GM19395 (cell line): ENCODE data around the gene FXYD4.

Source experiments
- ATAC-seq: cut with Tn5 transposase; IDR thresholded peaks from one replicate; pipeline ENCODE4 v1.9.1; 2021; ENCODE audit warnings: mild to moderate bottlenecking, moderate library complexity; ENCODE audit not compliant: unreplicated experiment

FXYD4 gene

DNA sequence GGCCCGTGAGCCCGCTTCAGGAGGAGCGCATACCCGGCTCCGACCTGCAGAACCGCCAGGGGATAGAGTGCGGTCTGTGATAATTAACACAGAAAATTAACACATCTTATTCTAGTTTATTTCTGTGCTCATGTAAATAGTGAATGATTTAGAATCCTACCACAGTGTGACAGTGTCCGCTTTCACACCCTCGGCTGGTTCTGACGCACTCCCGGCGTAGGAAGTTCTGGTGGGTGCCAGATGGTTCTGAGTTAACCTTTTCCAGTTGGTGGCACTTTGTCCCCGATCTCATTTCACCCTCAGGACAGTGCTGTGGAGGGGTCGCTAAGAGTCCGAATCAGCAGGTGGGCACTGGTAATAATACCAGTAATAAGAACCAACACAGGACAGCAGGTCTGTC is 28.3 kb upstream of the FXYD4 start:
- no peak for ATAC-seq

DNA sequence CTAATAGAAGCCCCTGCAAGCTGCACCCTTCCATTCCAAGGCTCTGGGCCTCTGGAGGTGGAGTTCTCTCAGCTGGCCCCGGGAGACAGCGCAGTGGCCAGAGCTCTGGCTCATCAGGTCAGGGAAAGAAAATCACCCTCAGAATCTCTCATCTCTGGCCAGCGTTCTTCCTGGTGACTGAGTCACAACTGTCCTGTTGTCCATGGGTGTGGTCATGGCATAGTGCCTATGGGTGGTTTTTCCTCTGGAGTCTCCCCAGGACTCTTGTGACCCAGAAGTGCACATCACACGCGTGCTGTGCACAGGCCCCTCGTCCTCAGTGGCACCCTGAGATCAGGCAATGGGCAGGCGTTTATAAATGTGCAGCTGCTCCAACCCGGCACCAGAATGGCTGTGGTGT is 27.4 kb upstream of the FXYD4 start:
- no peak for ATAC-seq

GRCh38 chr10:43347997-43348396 is 23.4 kb upstream of the FXYD4 start:
- no peak for ATAC-seq

GRCh38 chr10:43348511-43349312 is 22.7 kb upstream of the FXYD4 start:
- ATAC-seq, result peak; percentile 100

DNA sequence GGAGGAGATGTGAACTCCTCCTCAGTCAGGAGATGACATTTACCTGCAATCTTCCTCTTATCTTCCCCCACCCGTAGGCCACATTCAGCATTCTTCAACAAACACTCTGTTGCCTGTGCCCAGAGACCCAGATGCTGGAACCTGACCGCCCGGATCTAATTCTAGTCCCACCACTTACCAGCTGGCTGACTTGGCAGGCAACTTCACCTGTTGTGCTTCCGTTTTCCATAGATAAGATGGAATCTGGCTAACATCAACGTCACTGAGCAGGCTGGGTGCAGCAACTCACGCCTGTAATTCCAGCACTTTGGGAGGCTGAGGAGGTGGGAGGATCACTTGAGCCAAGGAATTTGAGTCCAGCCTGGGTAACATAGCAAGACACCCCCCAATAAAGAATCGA is 21.3 kb upstream of the FXYD4 start:
- ATAC-seq, result no peak

- ATAC-seq, result no peak
These were observed 20.8 kb upstream of the FXYD4 start for GRCh38 chr10:43350686-43351085.

GRCh38 chr10:43351301-43351700 is 20.1 kb upstream of the FXYD4 start:
- no peak for ATAC-seq

- ATAC-seq, result no peak
These were observed 18.5 kb upstream of the FXYD4 start for GRCh38 chr10:43352951-43353350.

- no peak for ATAC-seq
These were observed 17.7 kb upstream of the FXYD4 start for GRCh38 chr10:43353495-43354329.

GRCh38 chr10:43354330-43354635 is 17.2 kb upstream of the FXYD4 start:
- ATAC-seq, result no peak

DNA sequence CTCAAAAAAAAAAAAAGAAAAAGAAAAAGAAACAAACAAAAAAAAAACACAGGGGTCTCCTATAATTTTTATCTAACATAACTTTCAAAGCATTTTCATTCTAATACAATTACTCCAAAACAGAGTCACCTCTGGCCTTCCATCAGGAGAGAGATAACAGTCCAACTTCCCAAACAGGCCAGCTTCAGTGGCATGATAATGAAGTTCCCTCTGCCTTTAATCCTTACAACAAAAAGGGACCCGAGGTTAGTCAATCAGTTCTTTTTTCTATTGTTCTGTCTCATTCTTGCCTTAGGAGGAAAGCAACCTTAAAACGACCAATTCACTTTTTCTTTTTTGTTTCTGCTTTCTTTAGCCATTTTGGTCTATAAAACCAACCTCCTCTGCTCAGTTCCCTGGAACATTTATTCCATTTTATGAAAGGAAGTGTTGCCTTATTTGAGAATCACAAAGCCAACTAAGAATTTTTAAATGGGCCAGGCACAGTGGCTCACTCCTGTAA is 16.5 kb upstream of the FXYD4 start:
- ATAC-seq, result no peak

DNA sequence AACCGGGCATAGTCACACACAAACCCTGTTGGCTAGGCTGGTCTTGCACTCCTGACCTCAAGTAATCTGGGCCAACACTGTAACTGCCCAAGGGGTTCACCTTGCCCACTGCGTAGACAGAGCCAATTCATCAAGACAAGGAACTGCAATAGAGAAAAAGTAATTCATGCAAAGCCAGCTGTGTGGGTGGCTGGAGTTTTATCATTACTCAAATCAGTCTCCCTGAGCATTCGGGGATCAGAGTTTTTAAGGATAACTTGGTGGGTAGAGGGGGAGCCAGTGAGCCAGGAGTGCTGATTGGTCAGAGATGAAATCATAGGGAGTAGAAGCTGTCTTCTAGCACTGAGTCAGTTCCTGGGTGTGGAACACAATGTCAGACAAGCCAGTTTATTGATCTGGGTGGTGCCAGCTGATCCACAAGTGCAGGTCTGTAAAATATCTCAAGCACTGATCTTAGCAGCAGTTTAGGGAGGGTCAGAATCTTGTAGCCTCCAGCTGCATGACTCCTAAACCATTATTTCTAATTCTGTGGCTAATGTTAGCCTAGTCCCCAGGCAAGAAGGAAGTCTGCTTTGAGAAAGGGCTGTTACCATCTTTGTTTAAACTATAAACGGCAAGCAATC is 15.6 kb upstream of the FXYD4 start:
- ATAC-seq, result no peak

GRCh38 chr10:43360086-43360485 is 11.3 kb upstream of the FXYD4 start:
- ATAC-seq, result no peak

- ATAC-seq, result no peak
These were observed 9.8 kb upstream of the FXYD4 start for GRCh38 chr10:43361547-43362190.

DNA sequence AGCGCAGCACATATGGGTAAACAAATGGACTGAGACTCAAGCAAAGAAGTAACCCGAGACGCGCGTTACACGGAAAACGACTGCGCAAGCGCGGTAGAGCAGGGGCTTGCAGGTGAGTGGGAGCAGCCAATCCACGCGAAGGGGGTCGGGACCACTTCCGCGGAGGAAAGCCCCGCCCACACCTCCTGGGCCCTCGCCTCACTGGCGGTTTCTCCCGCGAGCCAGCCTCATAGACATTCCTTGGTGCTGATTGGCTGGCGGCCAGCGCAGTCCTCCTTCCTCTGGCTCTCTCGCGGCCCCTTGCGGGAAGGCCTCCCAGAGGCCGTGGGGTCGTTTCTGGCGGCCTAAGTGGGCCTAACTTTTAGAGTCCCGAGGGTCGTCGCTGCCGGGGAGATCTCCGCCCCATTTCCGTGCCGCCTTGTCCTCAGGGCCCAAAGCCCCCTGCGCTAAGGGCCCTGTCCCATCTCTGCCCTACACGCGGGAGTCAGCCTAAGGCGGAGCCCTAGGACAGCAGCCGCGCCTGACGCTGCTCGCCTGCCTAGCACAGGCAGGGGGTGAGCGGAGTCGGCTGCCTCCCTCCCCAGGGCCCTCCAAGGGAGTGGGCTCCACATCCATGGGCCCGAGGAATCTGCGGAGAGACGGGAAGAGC is 9.1 kb upstream of the FXYD4 start:
- ATAC-seq, result peak; percentile 99

DNA sequence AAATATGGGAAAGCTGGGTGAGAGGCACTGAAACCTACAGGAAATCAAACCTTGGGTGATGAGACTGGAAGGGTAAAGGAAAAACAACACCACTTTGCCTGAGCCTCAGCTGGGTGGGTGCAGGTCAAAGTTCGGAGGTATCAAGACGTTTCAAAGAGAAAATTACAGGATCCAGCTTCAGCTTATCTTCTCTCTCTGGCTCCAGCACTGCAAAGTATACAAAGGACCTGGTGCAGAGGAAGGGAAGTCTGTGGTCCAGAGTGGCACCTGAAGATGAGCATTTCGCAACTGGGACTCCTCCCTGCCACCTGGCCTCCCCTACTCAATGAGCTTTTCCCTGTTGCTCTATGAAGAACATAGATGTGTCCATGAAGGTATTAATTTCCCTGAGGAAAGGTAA is 6.4 kb upstream of the FXYD4 start:
- ATAC-seq, result no peak

GRCh38 chr10:43369921-43370320 is 1.5 kb upstream of the FXYD4 start:
- no peak for ATAC-seq

DNA sequence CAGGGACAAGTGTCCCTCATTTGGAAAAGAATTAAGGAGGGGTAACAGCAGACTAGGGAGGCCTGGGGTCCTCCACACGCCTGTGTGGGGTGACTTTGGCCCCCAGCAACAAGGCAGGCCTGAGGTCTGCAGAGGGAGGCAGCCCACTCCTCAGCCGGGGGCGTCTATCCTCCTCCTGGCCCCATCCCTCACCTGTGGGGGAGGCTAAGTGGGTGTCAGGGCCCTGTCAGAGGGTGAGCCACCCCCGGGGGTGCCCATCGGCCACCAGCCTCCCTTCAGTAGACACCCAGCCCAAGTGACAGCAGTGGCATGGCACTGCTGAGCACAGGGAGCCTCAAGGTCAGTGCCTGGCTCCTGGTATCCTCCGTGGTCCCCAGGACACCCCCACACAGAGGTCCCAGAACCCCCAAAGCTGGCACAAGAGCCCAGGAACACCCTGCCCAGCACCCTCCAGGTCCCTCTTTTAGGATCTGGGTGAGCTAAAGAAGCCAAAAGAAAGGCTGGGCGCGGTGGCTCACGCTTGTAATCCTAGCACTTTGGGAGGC is 693 bp upstream of the FXYD4 start:
- ATAC-seq, result no peak

- ATAC-seq, result no peak
These were observed 1.4 kb downstream of the FXYD4 start for GRCh38 chr10:43372765-43373361.

- ATAC-seq, result no peak
These were observed 2.0 kb downstream of the FXYD4 start for GRCh38 chr10:43373461-43373860.
